Right renal pelvis (tissue), 4 donors: Measurements from ENCODE around the gene FGD1. TPM values are rescaled to one million over a fixed set of nuclear protein-coding genes. Genes with fewer than 3 reads are reported as not detected.

Source experiments
- DNase-seq, 4 donors: peaks; one replicate each; pipeline ENCODE4 v3.0.0-alpha.2; 2013; ENCODE audit warnings: low read depth in 4 of 4, low spot score in 3 of 4, missing footprints in 1 of 4
- polyA plus RNA-seq, 4 donors: library from polyadenylated mRNA; unstranded; fragments of 120-200 nt; gene quantifications; one replicate each; pipeline ENCODE4 v1.2.1, GENCODE V29; 2013; ENCODE audit not compliant: insufficient read length in 4 of 4

The FGD1 gene
- polyA plus RNA-seq, 4 donors, result 18.7 to 22.7 (median 19.4) TPM

DNA sequence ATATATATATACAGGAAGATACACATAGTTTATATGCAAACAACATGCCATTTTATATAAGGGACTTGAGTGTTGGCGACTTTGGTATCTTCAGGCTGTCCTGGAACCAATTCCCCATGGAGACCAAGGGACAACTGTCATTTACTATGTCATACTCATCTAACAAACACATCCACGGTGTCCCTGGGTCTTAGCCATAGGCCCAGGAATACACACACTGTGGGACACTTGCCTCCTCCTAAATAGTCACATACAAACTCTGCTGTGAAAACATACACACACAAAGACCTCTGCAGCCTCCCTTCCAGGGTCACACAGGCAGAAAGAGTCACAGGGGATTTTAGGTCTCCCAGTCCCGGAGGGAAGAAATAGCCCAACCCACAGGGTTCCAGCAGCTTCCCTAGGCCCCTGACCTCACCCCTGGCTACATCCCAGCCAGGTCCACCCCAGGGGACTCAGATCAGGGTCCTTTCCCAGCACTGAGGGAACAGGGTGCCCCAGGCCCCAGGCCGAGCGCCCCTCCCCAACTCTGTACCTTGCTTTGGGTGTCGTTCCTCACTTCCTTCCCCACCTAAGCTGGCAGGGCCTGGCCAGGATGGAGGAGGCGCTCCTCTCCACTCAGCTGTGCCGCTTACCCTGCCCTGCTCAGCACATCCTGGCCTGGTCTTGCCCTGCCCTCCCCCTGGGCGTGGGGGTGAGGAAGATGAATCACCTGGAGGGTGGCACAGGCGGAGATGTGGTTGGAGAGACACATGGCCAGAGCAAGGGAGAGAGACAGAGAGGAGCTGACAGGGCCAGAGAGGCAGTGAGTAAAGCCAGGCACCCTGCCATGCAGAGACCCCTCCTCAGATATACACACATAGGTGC lies 21.8 kb downstream of the FGD1 start:
- DNase-seq, result no peak

DNA sequence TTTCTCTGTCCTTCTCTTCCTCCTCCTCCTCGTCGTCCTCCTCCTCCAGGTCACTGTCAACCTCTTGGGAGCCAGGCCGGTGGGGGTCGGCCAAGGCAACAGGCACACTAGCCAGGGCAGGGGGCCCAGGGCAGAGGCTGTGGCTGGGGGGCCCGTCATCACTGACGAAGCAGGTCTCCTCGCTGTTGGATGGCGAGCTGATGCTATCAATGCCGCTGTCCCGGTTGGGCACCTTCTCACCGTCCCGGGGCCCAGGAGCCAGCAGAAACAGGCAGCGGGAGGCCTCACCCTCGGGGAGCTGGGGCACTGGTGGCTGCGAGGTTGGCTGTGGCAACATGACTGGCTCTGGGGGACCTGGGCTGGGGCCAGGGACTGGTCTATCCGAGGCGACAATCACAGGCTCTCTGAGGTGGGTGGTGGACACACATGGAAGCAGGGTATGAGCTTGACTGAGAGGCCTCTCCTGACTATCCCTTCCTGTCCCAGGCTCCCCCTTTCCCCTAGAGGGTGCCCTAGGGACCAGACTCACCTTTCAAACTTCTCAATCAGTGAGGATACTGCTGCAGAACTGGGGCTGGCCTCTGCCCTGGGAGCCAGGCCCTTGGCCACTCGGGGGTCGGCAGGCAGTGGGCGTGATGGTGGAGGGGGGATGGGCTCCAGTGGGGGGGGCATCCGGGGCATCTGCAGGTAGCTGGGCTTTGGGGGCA lies 25.8 kb downstream of the FGD1 start:
- DNase-seq, result no peak

DNA sequence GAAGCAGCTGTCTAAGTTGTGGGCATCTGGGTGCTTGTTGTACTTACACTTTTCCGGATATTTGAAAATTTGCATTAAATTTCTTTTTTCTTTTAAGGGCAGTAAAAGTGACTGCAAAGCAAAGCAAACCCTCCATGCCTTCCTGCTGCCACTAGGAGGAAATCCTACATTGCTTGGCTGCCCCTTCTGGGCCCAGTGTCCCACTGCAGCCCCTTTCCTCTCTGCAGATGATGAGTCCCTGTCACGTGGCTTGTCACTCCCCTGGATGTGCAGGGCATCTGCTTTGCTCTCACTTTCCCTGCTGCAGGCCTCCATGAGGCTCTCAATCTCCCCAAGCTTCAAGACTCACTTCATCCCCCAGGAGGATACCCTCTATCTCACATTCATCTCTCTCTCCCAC lies 43.1 kb downstream of the FGD1 start:
- no peak for DNase-seq

DNA sequence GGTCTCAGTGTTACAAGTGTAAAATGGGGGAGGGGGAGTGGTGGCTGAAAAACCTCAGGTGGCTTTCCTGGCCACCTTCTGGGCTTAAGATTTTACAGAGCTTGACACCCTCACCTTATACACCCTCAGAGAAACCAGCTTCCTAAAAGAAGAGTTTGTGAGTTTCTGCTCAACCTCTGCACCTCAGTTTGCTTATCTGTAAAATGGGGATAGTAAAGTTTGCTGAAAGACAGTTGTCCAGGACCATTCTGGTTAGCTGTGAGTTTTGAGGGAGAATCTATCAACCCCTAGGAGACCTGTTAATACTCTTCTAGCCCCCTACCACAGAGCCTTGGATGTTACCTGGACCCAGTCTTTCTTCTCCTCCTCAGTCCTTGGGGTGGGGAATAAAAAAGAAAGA lies 46.1 kb downstream of the FGD1 start:
- DNase-seq, result no peak

DNA sequence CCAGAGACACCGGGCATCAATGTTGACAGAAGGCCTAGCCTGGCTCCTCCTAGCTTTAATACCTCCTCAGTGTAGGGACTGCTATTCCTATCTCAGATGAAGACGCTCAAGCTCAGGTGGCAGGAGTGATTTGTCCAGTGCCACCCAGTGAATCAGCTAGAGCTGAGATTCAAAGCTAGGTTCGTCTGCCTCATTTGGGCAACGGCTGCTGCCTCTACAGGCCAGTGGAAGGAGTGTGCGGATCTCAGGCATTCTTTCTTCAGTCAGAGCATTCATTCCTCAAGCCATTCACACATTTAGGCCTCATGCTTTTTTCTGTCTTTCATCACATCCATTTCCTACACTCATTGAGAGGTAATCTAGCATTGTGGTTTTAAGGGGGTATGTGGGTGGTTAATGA lies 48.6 kb downstream of the FGD1 start:
- DNase-seq, result no peak

DNA sequence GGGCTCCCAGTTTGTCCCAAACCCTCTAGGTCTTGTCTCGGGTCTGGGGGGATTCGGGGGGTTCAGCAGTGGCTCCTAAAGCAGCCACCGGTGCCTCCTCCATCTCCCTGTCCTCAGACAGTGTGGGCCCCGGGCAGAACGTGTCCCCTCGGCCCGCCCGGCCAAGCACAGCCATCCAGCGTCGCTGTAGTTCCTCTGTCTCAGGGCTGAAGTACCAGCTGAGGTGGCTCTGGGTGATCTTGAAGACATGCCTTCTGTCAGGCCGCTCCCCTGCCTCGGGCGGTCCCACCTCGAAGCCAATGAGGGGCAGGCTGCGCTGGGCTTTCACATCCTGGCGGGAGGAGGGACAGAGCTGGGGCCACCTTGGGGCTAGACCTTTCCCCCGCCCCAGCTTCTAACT lies 50.0 kb downstream of the FGD1 start:
- no peak for DNase-seq

DNA sequence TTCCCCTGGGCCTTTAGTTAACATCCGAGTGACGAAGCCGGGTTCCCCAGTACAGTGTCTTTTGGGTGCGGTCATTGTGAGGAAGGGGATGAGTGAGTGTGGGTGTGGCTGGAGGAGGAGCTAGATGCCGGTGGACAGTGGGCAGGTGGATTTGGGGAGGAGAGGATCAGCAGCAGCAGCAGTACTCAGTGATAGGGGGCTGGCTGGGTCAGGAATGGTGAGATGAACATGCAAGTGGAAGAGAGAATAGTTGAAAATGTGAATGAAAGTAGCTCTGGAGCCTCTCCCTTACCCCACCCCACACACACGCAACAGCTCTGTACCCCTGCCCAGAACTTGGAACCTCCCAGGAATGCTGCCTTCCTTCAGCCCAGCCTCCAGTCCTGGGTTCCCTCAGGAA lies 51.3 kb downstream of the FGD1 start:
- DNase-seq, result no peak

DNA sequence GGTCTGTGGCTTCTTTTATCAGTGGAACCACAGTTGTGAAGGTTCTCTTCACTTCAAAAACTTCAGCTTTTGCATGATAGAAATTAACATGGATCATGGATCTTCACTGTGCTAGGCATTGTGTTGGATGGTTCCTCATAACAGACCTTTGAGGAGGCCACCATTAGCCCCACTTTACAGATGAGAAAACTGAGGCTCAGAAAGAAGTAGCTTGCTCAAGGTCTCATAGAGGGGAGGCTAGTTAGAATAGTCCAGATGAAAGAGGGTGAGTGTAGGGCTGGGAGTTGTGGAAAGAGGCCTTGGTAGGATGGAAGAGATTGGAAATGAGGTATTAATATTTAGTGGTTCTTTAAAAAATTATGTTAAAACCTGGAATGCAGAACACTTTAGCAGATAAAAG lies 53.2 kb downstream of the FGD1 start:
- DNase-seq, result no peak

DNA sequence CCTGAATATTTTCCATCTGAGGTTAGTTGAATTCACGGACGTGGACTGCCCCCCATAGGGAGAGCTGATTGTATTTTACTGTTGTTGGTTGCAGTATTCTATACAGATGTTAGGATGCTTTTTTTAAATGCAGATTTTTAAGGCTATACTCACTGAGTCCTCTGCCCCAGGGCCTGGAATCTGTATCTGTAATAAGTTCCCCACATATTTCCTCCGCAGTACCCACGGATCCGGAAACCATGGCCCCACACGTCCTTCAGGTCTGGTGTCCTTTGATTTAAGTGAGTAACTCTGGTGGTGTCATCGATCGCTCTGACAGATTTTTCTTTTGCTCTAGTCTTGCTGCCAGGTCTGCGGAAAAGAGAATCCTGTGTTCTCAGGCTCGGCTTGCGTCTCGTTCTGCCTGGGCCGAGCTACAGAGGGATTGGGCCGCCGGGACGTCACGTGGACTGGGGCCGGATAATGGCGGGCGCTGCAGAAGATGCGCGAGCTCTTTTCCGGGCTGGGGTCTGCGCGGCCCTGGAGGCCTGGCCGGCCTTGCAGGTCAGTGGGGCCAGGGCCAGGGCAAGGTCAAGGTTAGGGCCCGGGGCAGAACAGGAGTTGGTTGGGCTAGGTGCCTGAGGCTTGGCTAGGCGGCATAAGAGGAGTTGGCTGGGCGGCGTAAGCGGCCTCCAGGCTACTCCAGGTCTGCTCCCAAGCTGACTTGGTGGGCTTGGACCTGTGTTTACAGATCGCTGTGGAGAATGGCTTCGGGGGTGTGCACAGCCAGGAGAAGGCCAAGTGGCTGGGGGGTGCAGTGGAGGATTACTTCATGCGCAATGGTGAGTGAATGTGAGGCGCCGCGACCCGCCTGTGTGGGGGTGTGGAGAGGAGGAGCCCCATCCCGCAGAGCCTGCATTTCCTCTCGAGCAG lies 55.8 kb downstream of the FGD1 start, which contains the start of gene TSR2:
Gene TSR2 (plus strand): TSS at position 445 of the 912 bp plus-strand sequence. CDS start 18 bp downstream, at position 463.
- DNase-seq, result peak; percentile 31 to 75 (median 65)

DNA sequence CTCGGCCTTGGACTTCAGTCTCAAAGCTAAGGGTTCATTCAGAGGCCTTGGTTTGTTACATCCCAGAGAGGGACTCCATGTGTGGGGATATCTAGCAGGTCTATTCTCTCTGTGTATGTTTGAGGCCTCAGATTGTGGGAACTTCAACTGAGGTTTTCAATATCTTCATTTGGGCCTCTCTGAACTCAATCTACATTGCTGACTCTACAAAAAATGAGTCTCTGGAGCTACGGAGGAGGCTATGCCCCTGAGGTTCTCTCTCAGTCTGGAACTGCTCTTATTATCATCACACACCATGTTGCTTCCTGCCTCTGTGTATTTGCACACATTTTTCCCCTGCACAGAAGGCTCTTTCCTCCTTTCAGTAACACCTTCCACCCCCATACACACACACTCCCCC lies 60.9 kb downstream of the FGD1 start:
- DNase-seq, result no peak

DNA sequence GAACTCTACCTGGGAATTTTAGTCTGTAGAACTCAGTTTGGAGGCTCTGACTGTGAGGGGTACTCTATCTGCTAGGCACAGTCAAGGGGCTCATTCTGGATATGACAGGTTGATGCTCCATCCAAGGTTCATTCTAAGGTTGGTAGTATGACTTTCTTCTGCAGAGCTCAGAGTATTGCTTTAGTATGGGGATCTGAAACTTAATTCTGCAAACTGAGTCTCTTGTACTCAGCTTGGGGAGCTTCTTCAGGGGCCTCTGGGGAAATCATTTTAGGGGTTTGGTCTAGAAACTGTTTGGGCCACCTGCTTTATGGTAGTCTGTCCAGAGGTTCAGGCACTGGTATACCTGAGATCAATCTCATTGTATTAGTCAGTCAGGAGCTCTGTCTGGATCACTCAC lies 65.5 kb downstream of the FGD1 start:
- no peak for DNase-seq

DNA sequence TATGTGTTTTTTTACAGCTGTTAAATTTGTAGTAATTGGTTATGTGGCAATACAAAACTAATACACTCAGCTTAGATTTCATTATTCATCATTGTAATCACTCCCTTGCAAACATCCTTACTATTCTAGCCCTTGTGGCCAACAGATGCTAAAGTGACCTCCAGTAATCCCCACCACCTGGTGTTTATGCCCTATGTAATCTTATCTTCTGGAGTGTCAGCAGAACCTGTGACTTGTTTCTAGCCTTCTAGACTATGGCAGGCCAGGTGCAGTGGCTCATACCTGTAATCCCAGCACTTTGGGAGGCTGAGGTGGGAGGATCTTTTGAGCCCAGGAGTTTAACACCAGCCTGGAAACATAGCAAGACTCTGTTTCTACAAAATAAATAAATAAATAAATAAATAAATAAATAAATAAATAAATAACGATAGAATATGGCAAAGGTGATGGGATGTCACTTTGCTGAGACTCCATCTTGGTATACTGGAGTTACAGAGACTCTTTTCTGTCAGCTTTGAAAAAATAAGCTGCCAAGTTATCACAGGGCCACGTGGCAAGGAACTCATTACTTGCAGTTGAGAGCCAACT lies 68.1 kb downstream of the FGD1 start:
- no peak for DNase-seq

DNA sequence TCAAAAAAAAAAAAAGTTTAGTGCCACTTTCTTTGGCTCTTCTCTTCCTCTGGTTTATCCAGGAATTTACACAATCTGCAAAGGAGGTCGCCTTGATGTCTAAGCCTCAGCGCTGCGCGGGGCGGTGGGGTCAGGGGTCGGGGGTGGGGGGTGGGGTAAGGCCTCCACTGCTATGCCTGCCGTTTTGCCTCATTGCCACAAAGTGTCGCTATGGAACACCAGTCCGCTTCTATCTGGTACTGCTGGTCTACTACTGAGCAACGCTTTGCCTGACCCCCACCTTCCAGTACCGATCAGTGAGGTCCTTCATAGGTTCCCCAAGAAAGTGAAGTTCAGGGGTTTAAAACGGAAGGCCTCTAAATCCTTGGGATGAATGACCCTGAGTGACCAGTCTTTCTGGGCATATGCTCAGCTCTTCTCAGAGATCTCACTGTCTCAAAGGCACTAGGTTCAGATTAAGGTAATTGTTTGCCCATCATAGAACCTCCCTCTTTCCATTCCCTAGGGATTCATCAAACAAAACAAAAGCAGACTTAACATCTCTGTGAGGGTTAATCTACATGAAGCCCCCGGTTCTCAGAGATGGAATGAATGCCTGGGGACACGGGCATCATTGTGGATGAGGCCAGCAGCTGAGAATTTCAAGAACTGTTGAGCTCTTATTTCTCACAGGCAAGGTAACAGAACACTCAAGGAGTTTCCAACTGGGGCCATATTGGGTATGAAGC lies 72.7 kb downstream of the FGD1 start:
- DNase-seq, result no peak

DNA sequence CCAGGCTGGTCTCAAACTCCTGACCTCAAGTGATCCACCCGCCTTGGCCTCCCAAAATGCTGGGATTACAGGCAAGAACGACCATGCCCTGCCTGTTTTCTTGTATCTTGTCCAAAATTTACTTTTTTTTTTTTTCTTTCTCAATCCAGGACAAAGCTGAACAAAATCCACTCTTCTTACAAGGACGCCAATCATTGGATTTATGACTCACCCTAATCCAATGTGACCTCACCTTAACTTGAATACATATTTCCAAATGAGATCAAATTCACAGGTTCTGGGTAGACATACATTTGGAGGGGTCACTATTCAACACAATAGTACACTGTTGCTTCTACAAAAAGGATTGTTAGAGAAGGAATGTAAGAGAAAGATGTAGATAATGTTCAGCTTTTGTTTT lies 73.9 kb downstream of the FGD1 start:
- DNase-seq, result no peak

DNA sequence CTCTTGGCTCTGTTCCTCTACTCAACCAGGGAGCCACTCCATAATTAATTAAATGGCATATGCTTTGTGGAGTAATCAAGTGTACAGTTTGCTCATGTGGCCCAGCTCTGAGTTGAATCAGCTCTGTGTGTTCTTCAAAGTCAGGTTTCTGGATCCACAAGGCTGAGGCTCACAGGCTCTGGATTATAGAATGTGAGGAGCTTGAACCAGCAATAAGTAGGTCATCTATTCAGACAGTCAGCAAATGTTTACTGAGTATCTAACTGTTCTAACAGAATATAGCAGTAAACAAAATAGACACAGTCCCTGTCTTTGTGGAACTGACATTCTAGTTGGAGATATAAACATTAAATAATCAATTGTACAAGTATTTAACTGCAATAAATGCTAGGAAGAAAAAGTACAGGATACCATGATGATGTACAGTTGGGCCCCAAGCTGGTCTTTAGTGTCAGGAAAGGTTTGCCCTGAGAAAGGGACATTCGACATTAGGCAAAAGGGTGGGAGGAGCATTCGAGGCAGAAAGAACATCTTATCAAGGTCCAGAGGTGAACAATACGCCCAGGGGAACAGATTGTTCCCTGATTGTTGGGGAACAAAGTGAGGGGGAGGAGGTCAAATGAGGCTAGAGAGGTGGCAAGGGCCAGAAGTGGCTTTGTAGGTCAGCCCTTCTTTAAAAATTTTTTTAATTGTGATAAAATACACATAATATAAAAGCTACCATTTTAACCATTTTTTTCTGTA lies 76.3 kb downstream of the FGD1 start:
- DNase-seq, result no peak

DNA sequence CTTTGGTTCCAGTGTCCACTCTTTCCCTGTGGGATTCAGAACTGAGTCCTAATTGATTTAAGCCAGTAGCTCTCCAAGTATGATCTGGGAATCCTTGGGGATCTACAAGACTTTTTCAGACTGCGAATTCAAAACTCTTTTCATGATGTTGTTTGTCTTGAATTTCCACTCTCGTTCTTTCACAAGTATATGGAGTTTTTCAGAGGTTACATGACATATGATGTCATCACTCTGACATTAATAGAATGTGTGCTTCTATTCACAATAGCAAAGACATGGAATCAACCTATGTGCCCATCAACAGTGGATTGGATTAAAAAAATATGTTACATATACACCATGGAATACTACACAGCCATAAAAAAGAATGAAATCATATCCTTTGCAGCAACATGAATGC lies 79.1 kb downstream of the FGD1 start:
- no peak for DNase-seq

DNA sequence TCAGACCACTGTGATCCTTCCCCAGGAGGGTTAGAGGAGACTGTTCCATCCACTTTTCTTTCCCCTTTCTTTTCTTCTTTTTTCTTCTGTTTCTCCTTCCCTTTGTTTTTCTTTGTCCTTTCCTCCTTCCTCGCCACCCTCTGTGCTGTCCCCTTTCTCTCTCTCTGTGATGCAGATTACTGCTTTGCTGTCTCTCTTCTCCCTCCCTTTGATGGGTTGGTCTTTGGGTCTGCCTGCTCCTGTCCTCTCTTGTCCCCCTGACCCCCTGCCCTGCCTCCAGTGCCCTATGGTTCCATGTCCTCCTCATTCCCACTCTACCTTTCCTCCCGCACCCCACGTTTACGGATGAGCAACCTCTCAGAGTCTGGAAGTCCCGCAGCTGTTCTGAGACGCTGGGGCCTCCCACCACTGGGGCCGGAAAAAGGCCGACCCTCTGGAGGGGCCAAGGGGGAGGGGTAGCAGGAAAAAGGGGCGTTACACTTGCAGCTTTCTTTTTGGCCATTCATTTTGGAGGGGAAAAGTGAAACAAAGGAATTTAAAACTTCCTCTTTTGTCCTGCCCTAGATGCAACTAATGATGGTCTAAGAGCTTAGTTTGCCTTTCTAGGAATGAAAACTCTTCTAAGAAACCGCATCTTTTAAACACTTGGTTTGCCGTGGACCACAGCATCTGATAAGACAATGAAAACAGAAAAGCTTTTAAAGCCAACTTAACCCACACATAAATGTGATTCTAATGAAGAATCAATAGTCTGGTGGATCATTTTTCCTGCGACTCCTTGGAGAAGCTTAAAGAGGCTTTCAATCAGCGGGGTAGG lies 80.3 kb downstream of the FGD1 start:
- peak in 1 of 4 donors; percentile 12 for DNase-seq

DNA sequence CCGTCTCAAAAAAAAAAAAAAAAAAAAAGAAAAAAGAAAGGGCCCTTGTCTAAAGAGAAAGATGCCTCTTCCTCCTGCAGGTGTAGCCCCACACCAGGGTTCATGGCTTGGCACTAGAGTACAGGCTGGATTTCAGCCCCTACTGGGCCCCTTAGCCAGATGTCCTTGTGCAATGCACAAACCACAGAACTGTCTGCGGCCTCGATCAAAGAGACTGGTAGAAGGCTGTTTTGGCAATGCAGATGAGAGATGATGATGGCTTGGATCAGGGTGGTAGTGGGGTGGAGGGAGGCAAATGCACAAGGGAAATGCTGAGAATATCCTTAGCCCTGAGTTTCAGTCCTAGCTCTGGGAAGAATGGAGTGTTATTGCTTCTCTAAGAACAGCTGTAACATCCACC lies 82.3 kb downstream of the FGD1 start:
- no peak for DNase-seq
